Glomerular visceral epithelial cell (primary cell): Measurements from ENCODE around the gene ARHGDIB.

ENCODE experiments used
- DNase-seq: peaks from one replicate; pipeline ENCODE4 v3.0.0-alpha.2; 2016; ENCODE audit errors: extremely low spot score

ARHGDIB gene

GRCh38 chr12:14893506-14894250 is 67.7 kb downstream of the ARHGDIB start:
- DNase-seq = no peak

GRCh38 chr12:14892726-14893505 is 68.5 kb downstream of the ARHGDIB start:
- DNase-seq = no peak
